DOHH2 (cell line): ENCODE results near the gene TMEM255B.

ENCODE experiments used
- H3F3A ChIP-seq: fragments of 200-600 bp; sonication (generic), shearing (Covaris generic); 2 replicates; pipeline ENCODE4 v1.6.0; 2016; ENCODE audit warnings: antibody characterized with exemption, mild to moderate bottlenecking; ENCODE audit not compliant: control insufficient read depth, insufficient read depth
- H3K27ac ChIP-seq: fragments of 200-600 bp; sonication (generic); 2 replicates; pipeline ENCODE4 v1.5.1; 2014; ENCODE audit warnings: low read depth, mild to moderate bottlenecking, low read length, moderate library complexity
- H3K27me3 ChIP-seq: fragments of 200-600 bp; sonication (generic); 2 replicates; pipeline ENCODE4 v1.6.1; 2014; ENCODE audit warnings: mild to moderate bottlenecking, low read length, mixed read lengths; ENCODE audit not compliant: control insufficient read depth
- H3K36me3 ChIP-seq: fragments of 200-600 bp; sonication (generic); 2 replicates; pipeline ENCODE4 v1.6.1; 2014; ENCODE audit warnings: mild to moderate bottlenecking, low read length, moderate library complexity, mixed read lengths; ENCODE audit not compliant: control insufficient read depth
- H3K4me1 ChIP-seq: fragments of 200-600 bp; sonication (generic); 2 replicates; pipeline ENCODE4 v1.6.1; 2014; ENCODE audit warnings: mild to moderate bottlenecking, low read length, mixed read lengths; ENCODE audit not compliant: control insufficient read depth
- H3K4me2 ChIP-seq: fragments of 200-600 bp; sonication (generic); 2 replicates; pipeline ENCODE4 v1.6.0; 2014; ENCODE audit warnings: mild to moderate bottlenecking, low read length, moderate library complexity
- H3K4me3 ChIP-seq: fragments of 200-600 bp; sonication (generic); 2 replicates; pipeline ENCODE4 v1.5.1; 2014; ENCODE audit warnings: mild to moderate bottlenecking, low read length, mixed read lengths
- H3K79me2 ChIP-seq: fragments of 200-600 bp; sonication (generic); 2 replicates; pipeline ENCODE4 v1.6.1; 2014; ENCODE audit warnings: mild to moderate bottlenecking, low read length, mixed read lengths; ENCODE audit not compliant: control insufficient read depth
- H3K9me2 ChIP-seq: fragments of 200-600 bp; sonication (generic); replicated peaks from 2 replicates; pipeline ENCODE4 v1.6.1; 2014; ENCODE audit warnings: mild to moderate bottlenecking, low read length, mixed read lengths; ENCODE audit not compliant: control insufficient read depth
- H3K9me3 ChIP-seq: fragments of 200-600 bp; sonication (generic); 2 replicates; pipeline ENCODE4 v1.6.1; 2014; ENCODE audit warnings: antibody characterized with exemption, low read length, mixed read lengths; ENCODE audit not compliant: control insufficient read depth, insufficient read depth
- H4K20me1 ChIP-seq: fragments of 200-600 bp; sonication (generic); 2 replicates; pipeline ENCODE4 v1.6.0; 2014; ENCODE audit warnings: low read depth, mild to moderate bottlenecking, antibody characterized with exemption, low read length, moderate library complexity; ENCODE audit not compliant: control insufficient read depth, insufficient read depth
- EZH2phosphoT487 ChIP-seq: fragments of 200-600 bp; sonication (generic); IDR thresholded peaks from 2 replicates; pipeline ENCODE4 v1.6.1; 2017; ENCODE audit warnings: borderline replicate concordance, mild to moderate bottlenecking, antibody characterized with exemption, low read length, moderate library complexity, mixed read lengths
- TF ChIP-seq, protein P1 (sequence below): fragments of 200-600 bp; sonication (generic); IDR thresholded peaks from one replicate; pipeline ENCODE4 v1.5.1; 2014; ENCODE audit warnings: antibody characterized with exemption, mild to moderate bottlenecking, low read depth, low read length; ENCODE audit not compliant: poor library complexity, severe bottlenecking

The TMEM255B gene

DNA sequence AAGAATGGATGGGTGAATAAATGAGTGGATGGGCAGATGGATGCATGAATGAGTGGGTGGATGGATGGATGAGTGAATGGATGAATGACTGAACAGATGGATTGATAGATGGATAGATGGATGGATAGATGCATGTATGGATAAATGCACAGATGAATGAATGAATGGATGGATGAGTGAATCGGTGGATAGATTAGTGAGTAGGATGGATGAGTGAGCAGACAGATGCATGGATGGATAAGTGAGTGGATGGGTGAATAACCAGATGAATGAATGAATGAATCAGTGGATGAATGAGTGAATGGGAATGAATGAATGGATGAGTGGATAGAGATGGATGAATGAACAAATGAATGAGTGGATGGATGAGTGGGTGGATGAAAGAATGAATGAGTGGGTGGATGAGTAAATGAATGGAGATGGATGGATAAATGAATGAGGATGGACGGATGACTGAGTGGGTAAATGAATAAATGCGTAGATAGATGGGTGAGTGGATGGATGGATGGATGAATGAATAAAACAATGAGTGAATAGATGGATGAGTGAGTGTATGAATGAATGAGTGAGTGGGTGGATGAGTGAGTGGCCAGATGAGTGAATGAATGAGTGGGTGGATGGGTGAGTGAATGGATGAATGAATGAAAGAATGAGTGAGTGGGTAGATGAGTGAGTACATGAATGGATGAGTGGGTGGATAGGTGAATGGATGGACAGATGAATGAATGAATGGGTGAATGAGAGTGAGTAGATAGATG, 91.9 kb downstream of the TMEM255B start:
- no peak for TF ChIP-seq EZH2phosphoT487
- TF ChIP-seq, protein P1, sequence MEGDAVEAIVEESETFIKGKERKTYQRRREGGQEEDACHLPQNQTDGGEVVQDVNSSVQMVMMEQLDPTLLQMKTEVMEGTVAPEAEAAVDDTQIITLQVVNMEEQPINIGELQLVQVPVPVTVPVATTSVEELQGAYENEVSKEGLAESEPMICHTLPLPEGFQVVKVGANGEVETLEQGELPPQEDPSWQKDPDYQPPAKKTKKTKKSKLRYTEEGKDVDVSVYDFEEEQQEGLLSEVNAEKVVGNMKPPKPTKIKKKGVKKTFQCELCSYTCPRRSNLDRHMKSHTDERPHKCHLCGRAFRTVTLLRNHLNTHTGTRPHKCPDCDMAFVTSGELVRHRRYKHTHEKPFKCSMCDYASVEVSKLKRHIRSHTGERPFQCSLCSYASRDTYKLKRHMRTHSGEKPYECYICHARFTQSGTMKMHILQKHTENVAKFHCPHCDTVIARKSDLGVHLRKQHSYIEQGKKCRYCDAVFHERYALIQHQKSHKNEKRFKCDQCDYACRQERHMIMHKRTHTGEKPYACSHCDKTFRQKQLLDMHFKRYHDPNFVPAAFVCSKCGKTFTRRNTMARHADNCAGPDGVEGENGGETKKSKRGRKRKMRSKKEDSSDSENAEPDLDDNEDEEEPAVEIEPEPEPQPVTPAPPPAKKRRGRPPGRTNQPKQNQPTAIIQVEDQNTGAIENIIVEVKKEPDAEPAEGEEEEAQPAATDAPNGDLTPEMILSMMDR = no peak
- Histone ChIP-seq H3K27me3 (no peaks in the 10 kb centered on the region; the same call in 1 of the 2 replicates), H3K79me2 (no peaks in the 10 kb centered on the region), H3K9me3 (no peaks in the 10 kb centered on the region), H3K4me2 (no peak overlapping the region), H3K4me3 (no peak overlapping the region), H3K9me2 (no peaks in the 10 kb centered on the region), H3K4me1 (no peaks in the 10 kb centered on the region), H3K27ac (no peak overlapping the region), H3F3A (no peaks in the 10 kb centered on the region), H3K36me3 (no peaks in the 10 kb centered on the region), H4K20me1 (no peaks in the 10 kb centered on the region)

DNA sequence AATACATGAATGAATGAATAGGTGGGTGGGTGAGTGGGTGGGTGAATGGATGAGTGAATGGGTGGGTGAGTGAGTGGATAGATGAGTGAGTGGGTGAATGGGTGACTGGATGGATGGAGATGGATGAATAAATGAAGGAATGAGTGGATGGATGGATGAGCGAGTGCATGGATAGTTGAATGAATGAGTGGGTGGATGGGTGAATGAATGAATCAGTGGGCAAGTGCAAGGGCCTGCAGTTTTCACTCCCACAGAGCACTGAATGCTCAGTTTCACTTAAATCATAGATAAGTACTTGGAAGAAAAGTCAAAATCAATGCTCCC, 92.4 kb downstream of the TMEM255B start:
- H3K4me2 ChIP-seq = no peak overlapping the region
- H4K20me1 ChIP-seq = no peaks in the 10 kb centered on the region
- H3K27ac ChIP-seq = no peak overlapping the region
- no peaks in the 10 kb centered on the region for H3K4me1 ChIP-seq
- no peaks in the 10 kb centered on the region for H3F3A ChIP-seq
- no peaks in the 10 kb centered on the region for H3K9me3 ChIP-seq
- no peaks in the 10 kb centered on the region for H3K9me2 ChIP-seq
- H3K27me3 ChIP-seq = no peaks in the 10 kb centered on the region; the same call in 1 of the 2 replicates
- H3K79me2 ChIP-seq = no peaks in the 10 kb centered on the region
- H3K4me3 ChIP-seq = no peak overlapping the region
- no peaks in the 10 kb centered on the region for H3K36me3 ChIP-seq
- TF ChIP-seq, protein P1 = no peak
- no peak for TF ChIP-seq EZH2phosphoT487

DNA sequence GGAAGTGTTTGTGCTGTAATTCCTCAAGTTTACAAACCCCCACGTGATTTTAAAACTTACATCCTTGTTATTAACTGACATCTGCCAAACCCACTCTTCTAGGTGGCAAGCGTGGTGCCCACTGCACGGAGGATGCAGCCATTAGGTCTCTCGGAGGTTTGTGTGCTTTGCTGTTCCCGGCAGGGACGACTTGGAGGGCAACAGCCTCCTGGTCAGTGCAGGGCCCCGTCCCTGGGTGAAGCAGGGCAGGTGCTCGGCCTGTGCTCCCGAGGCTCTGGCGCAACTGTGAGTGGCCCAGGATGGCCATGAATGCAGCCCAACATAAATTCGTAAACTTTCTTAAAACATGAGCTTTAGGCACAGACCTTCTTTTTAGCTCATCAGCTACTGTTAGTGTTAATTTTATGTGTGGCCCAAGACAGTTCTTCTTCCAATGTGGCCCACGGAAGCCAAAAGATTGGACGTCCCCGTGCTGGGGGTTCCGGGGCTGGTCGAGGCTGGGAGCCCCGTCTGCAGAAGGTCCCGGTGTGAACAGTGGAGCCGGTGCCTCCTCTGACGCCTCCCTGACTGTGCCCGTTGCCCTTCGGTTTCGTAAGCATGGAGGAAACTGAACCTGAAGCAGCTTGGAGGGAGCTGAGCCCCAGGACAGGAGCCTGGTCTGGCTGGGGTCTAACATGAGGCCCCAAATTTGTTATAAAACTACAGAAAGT, 93.0 kb downstream of the TMEM255B start:
- Histone ChIP-seq H3K9me3 (no peaks in the 10 kb centered on the region), H3K27ac (no peak overlapping the region), H3K4me3 (no peak overlapping the region), H3K79me2 (no peaks in the 10 kb centered on the region), H4K20me1 (no peaks in the 10 kb centered on the region), H3F3A (no peaks in the 10 kb centered on the region), H3K4me1 (no peaks in the 10 kb centered on the region), H3K4me2 (no peak overlapping the region), H3K36me3 (no peaks in the 10 kb centered on the region), H3K27me3 (no peaks in the 10 kb centered on the region; the same call in 1 of the 2 replicates), H3K9me2 (no peaks in the 10 kb centered on the region)
- no peak for TF ChIP-seq EZH2phosphoT487
- TF ChIP-seq, protein P1 = no peak
